GM12878 (cell line): ENCODE results near the gene COL11A2. TPM values are rescaled to one million over a fixed set of nuclear protein-coding genes. Genes with fewer than 3 reads are reported as not detected.

Experiments used
- ATAC-seq: fragments of 200-7000 bp; cut with Tn5 transposase; 3 replicates; pipeline ENCODE4 v1.9.1; 2020; ENCODE audit warnings: mild to moderate bottlenecking, moderate library complexity
- BruUV-seq: library from RNA; stranded (reverse); fragments of 400-500 nt; replicated peaks from 2 replicates; lab custom pipeline; 2021; lab: Mats Ljungman, UMichigan
- CTCF ChIA-PET: fragments of 300-600 bp; sonication (Branson Sonifier 250); formaldehyde crosslinking; extraction: SDS; loops from one replicate; lab custom pipeline; 2021; ENCODE audit warnings: inconsistent platforms; lab: Yijun Ruan, JAX
- POLR2A ChIA-PET: fragments of 350-600 bp; formaldehyde crosslinking; extraction: SDS; loops from one replicate; lab custom pipeline; 2021; ENCODE audit warnings: inconsistent platforms; lab: Charles Lee
- RAD21 ChIA-PET: fragments of 300-600 bp; sonication (Branson Sonifier 250); formaldehyde crosslinking; loops from one replicate; lab custom pipeline; 2023; ENCODE audit warnings: antibody characterized with exemption; ENCODE audit not compliant: unreplicated experiment; lab: Charles Lee
- SMC1A ChIA-PET: fragments of 300-600 bp; sonication (Branson Sonifier 250); formaldehyde crosslinking; loops from one replicate; lab custom pipeline; 2023; ENCODE audit not compliant: unreplicated experiment, uncharacterized antibody; lab: Charles Lee
- DNase-seq: peaks from one replicate; pipeline ENCODE4 v3.0.0-alpha.2; 2011; ENCODE audit warnings: low read depth, low spot score
- FAIRE-seq: peaks from 3 replicates; lab custom pipeline; 2011; peaks lifted over from hg19 to GRCh38; lab: Jason Lieb, UNC
- H2AFZ ChIP-seq: 2 replicates; pipeline ENCODE4 v1.6.0; 2011; ENCODE audit warnings: low read depth, low read length, control low read depth; ENCODE audit not compliant: control insufficient read depth
- H3K27ac ChIP-seq: 2 replicates; pipeline ENCODE4 v1.5.1; 2011; ENCODE audit warnings: control low read depth; ENCODE audit not compliant: control insufficient read depth, insufficient read depth
- H3K27me3 ChIP-seq, 2 experiments: replicated peaks in 1 of 2; 2 replicates each; pipeline versions ENCODE4 v1.6.0 to v1.6.1; 2011; ENCODE audit warnings: low read length in 1 of 2; ENCODE audit not compliant: control insufficient read depth in 2 of 2, insufficient read depth in 2 of 2
- H3K36me3 ChIP-seq, 2 experiments: 2 replicates each; pipeline ENCODE4 v1.5.1; 2011; ENCODE audit warnings: low read length in 1 of 2; ENCODE audit not compliant: control insufficient read depth in 2 of 2, insufficient read depth in 2 of 2
- H3K4me1 ChIP-seq: 2 replicates; pipeline ENCODE4 v1.6.1; 2011; ENCODE audit warnings: mild to moderate bottlenecking, low read length, moderate library complexity, mixed read lengths; ENCODE audit not compliant: control insufficient read depth, insufficient read depth
- H3K4me2 ChIP-seq: 2 replicates; pipeline ENCODE4 v1.6.0; 2011; ENCODE audit warnings: control low read depth; ENCODE audit not compliant: control insufficient read depth, insufficient read depth
- H3K4me3 ChIP-seq: fragments of 200-600 bp; sonication (generic); 2 replicates; pipeline ENCODE4 v1.5.1; 2016
- H3K79me2 ChIP-seq: 2 replicates; pipeline ENCODE4 v1.6.0; 2011; ENCODE audit warnings: low read length; ENCODE audit not compliant: control insufficient read depth, insufficient read depth
- H3K9ac ChIP-seq: 2 replicates; pipeline ENCODE4 v1.8.0; 2011; ENCODE audit warnings: low read length, control low read depth, mixed read lengths; ENCODE audit not compliant: control insufficient read depth, insufficient read depth
- H3K9me3 ChIP-seq: replicated peaks from 3 replicates; pipeline ENCODE4 v1.5.1; 2011; ENCODE audit warnings: mild to moderate bottlenecking, low read length; ENCODE audit not compliant: control insufficient read depth, insufficient read depth
- H4K20me1 ChIP-seq: 2 replicates; pipeline ENCODE4 v1.6.0; 2011; ENCODE audit not compliant: control insufficient read depth, insufficient read depth
- BHLHE40 ChIP-seq, 2 experiments: fragments of 450-650 bp in 1 of 2; IDR thresholded peaks; 2 replicates each; pipeline ENCODE4 v1.6.1; 2011 to 2017; ENCODE audit warnings: low read depth in 2 of 2, borderline replicate concordance in 1 of 2, improper control_type of control experiment in 1 of 2, low read length in 1 of 2, mild to moderate bottlenecking in 1 of 2
- CBFB ChIP-seq: IDR thresholded peaks from 2 replicates; pipeline ENCODE4 v1.6.1; 2016; ENCODE audit warnings: antibody characterized with exemption, low read depth
- JUND ChIP-seq: IDR thresholded peaks from 2 replicates; pipeline ENCODE4 v1.6.1; 2012; ENCODE audit warnings: low read depth, mild to moderate bottlenecking, low read length, improper control_type of control experiment, moderate library complexity
- MEF2B ChIP-seq: fragments of 450-650 bp; IDR thresholded peaks from 2 replicates; pipeline ENCODE4 v1.6.1; 2018; ENCODE audit warnings: mild to moderate bottlenecking, moderate library complexity; ENCODE audit not compliant: partially characterized antibody, poor library complexity, severe bottlenecking
- NR2C1 ChIP-seq: fragments of 450-650 bp; IDR thresholded peaks from 2 replicates; pipeline ENCODE4 v1.6.1; 2017; ENCODE audit warnings: antibody characterized with exemption, mild to moderate bottlenecking, moderate library complexity
- NR2F1 ChIP-seq: fragments of 450-650 bp; conservative IDR thresholded peaks from 2 replicates; pipeline ENCODE4 v1.6.1; 2017; ENCODE audit warnings: mild to moderate bottlenecking
- PAX5 ChIP-seq: IDR thresholded peaks from 2 replicates; pipeline ENCODE4 v1.6.1; 2011; ENCODE audit warnings: low read depth, low read length, borderline replicate concordance
- RAD51 ChIP-seq: fragments of 450-650 bp; IDR thresholded peaks from 2 replicates; pipeline ENCODE4 v1.6.1; 2016; ENCODE audit warnings: moderate library complexity, mild to moderate bottlenecking, inconsistent platforms
- RELB ChIP-seq: fragments of 450-650 bp; IDR thresholded peaks from 2 replicates; pipeline ENCODE4 v1.6.1; 2017; ENCODE audit warnings: low read depth, mild to moderate bottlenecking, moderate library complexity
- SIX5 ChIP-seq: IDR thresholded peaks from 2 replicates; pipeline ENCODE4 v1.6.1; 2011; ENCODE audit warnings: mild to moderate bottlenecking, low read depth, low read length, moderate library complexity; ENCODE audit not compliant: severe bottlenecking
- TCF12 ChIP-seq: IDR thresholded peaks from 2 replicates; pipeline ENCODE4 v1.6.1; 2011; ENCODE audit warnings: low read depth, mild to moderate bottlenecking, low read length
- YBX1 ChIP-seq: fragments of 450-650 bp; IDR thresholded peaks from 2 replicates; pipeline ENCODE4 v1.6.1; 2016; ENCODE audit warnings: antibody characterized with exemption
- WGBS: methylation state at CpG from one replicate; pipeline ENCODE4 v1.1.6; 2016; ENCODE audit warnings: low lambda C conversion rate; ENCODE audit not compliant: insufficient replicate concordance, insufficient coverage; ENCODE audit errors: missing lambda C conversion rate; 5-methylcytosine and 5-hydroxymethylcytosine counted together
- in situ Hi-C: fragments of 300-500 bp; cut with MboI; formaldehyde crosslinking; loops from 9 replicates; pipeline ENCODE4 v1.14.3; 2018; ENCODE audit warnings: mixed read lengths
- intact Hi-C: fragments of 100-400 bp; cut with micrococcal nuclease; formaldehyde crosslinking; loops from one replicate; pipeline ENCODE4 v1.14.2; 2022; ENCODE audit not compliant: unreplicated experiment
- polyA plus RNA-seq, 11 experiments: library from polyadenylated mRNA; depleted of rRNA in 4 of 11; unstranded in 6 of 11; stranded (reverse) in 5 of 11; fragments of >200 nt; fragmentation: Nextera tagmentation in 4 of 11; fragmentation: Illumina TruSeq in 1 of 11; extraction: Ambion mirVana in 4 of 11; extraction: Trizol in 1 of 11; gene quantifications; 1 replicate in 1 of 11; 2 replicates in 10 of 11; pipeline versions ENCODE4 v1.2.1 to v1.2.3, GENCODE V29; 2011 to 2016; ENCODE audit warnings: inconsistent platforms in 2 of 11, missing spikeins in 2 of 11, low read depth in 1 of 11
- total RNA-seq, 4 experiments: library from RNA; depleted of rRNA in 3 of 4; stranded (reverse); fragments of >200 nt in 3 of 4; fragmentation: Illumina TruSeq in 1 of 4; extraction: Trizol in 1 of 4; gene quantifications; 2 replicates each; pipeline versions ENCODE4 v1.2.1 to v1.2.3, GENCODE V29; 2013 to 2021

The COL11A2 gene
- total and polyA plus RNA-seq, 10 of the 15 experiments (the other 5 are each of a cell fraction or from before 2014, with no cell fraction given) = 0.03 to 0.83 (median 0.22) TPM; not detected in 1

- no peak for DNase-seq
- 34% methylated on average over 11 of the region's 11 CpGs for WGBS
These were observed 21.0 kb downstream of the COL11A2 start for GRCh38 chr6:33171016-33171879.

GRCh38 chr6:33170176-33171015 is 21.9 kb downstream of the COL11A2 start:
- H3K27ac ChIP-seq = no peak overlapping the region
- H3K9ac ChIP-seq = no peak overlapping the region
- no peaks in the 10 kb centered on the region for H3K27me3 ChIP-seq
- H3K4me2 ChIP-seq = no peak overlapping the region
- no peaks in the 10 kb centered on the region for H4K20me1 ChIP-seq
- ChIA-PET SMC1A (interaction anchor here (0.9 to 1.4 kb wide), 3 partner anchors 27 to 54 kb away, joined by 3 read pairs; no protein-coding TSS in a partner anchor), CTCF (interaction anchor here (0.7 to 6.0 kb wide), 7 partner anchors 10 to 167 kb away, joined by 3 to 58 read pairs (median 6); no protein-coding TSS in a partner anchor), POLR2A (interaction anchor here (0.6 to 1.5 kb wide), 5 partner anchors 28 to 154 kb away, joined by 3 to 11 read pairs (median 4); partner anchors contain the start of gene HLA-DPB1), RAD21 (interaction anchor here (0.9 to 1.0 kb wide), 2 partner anchors 29 to 79 kb away, joined by 3 to 4 read pairs; no protein-coding TSS in a partner anchor)
- no peak overlapping the region for H2AFZ ChIP-seq
- H3K4me1 ChIP-seq = no peaks in the 10 kb centered on the region; the same call in 1 of the 2 replicates
- DNase-seq (peak; percentile 42), ATAC-seq (peak; percentile 74), FAIRE-seq (no peak)
- 2% methylated on average over 9 of the region's 9 CpGs for WGBS
- H3K79me2 ChIP-seq = no peaks in the 10 kb centered on the region
- intact Hi-C loops = no loop called here
- BruUV-seq = no TSS peak
- no peaks in the 10 kb centered on the region for H3K36me3 ChIP-seq
- H3K9me3 ChIP-seq = no peaks in the 10 kb centered on the region
- no peak overlapping the region for H3K4me3 ChIP-seq
- in situ Hi-C loops = no loop called here
- peak; percentile 97 for TF ChIP-seq YBX1
- TF ChIP-seq MEF2B = peak; percentile 100
- TF ChIP-seq RAD51 = no peak
- peak; percentile 76; the same call in 1 of the 2 replicates for TF ChIP-seq TCF12
- TF ChIP-seq JUND = peak; percentile 34; the same call in 1 of the 2 replicates
- TF ChIP-seq PAX5 = 0 out of 2 replicates have a peak, but pooled peaks have one; percentile 7
- TF ChIP-seq RELB = 0 out of 2 replicates have a peak, but pooled peaks have one; percentile 22
- TF ChIP-seq SIX5 = no peak
- 0 out of 4 replicates have a peak, but pooled peaks of 1 of the 2 experiments have one; percentile 33 for TF ChIP-seq BHLHE40 (IDR thresholded peaks at IDR 0.05; ENCODE audit: borderline replicate concordance in 1 of 2, low read depth in 2 of 2, low read length in 1 of 2)

More at GRCh38 chr6:33171016-33171879, 21.0 kb downstream of the COL11A2 start:
- CTCF ChIA-PET = interaction anchor here (0.9 to 6.0 kb wide), 16 partner anchors 10 to 238 kb away, joined by 3 to 58 read pairs (median 6); no protein-coding TSS in a partner anchor
- Histone ChIP-seq H3K9ac (no peak overlapping the region), H2AFZ (no peak overlapping the region), H3K4me2 (no peak overlapping the region), H3K4me3 (no peak overlapping the region), H3K27me3 (no peaks in the 10 kb centered on the region), H3K9me3 (no peaks in the 10 kb centered on the region), H3K79me2 (no peaks in the 10 kb centered on the region), H4K20me1 (no peaks in the 10 kb centered on the region), H3K4me1 (no peaks in the 10 kb centered on the region; the same call in 1 of the 2 replicates), H3K36me3 (no peaks in the 10 kb centered on the region), H3K27ac (no peak overlapping the region)
- ATAC-seq (no peak), FAIRE-seq (no peak)
- SMC1A ChIA-PET = interaction anchor here (1.0 to 4.3 kb wide), 6 partner anchors 11 to 156 kb away, joined by 3 to 27 read pairs (median 7); no protein-coding TSS in a partner anchor
- in situ Hi-C loops = no loop called here
- RAD21 ChIA-PET = interaction anchor here (1.2 to 3.0 kb wide), 3 partner anchors 11 to 72 kb away, joined by 3 to 27 read pairs (median 4); no protein-coding TSS in a partner anchor
- no TSS peak for BruUV-seq
- intact Hi-C loops = no loop called here
- TF ChIP-seq NR2C1 = peak; percentile 51
- no peak for TF ChIP-seq CBFB
- peak; percentile 78 for TF ChIP-seq NR2F1
- POLR2A ChIA-PET = interaction anchor here (0.6 to 0.7 kb wide), 2 partner anchors 18 to 43 kb away, joined by 3 to 5 read pairs; no protein-coding TSS in a partner anchor
